ENCODE data around the gene PRUNE2. TPM values are rescaled to one million over a fixed set of nuclear protein-coding genes. Genes with fewer than 3 reads are reported as not detected.
"Not testable (repeated sequence)": the region's sequence is repeated elsewhere in the genome, so short reads cannot be mapped to it uniquely, and the experiment has no call there.

PRUNE2 gene, protein sequence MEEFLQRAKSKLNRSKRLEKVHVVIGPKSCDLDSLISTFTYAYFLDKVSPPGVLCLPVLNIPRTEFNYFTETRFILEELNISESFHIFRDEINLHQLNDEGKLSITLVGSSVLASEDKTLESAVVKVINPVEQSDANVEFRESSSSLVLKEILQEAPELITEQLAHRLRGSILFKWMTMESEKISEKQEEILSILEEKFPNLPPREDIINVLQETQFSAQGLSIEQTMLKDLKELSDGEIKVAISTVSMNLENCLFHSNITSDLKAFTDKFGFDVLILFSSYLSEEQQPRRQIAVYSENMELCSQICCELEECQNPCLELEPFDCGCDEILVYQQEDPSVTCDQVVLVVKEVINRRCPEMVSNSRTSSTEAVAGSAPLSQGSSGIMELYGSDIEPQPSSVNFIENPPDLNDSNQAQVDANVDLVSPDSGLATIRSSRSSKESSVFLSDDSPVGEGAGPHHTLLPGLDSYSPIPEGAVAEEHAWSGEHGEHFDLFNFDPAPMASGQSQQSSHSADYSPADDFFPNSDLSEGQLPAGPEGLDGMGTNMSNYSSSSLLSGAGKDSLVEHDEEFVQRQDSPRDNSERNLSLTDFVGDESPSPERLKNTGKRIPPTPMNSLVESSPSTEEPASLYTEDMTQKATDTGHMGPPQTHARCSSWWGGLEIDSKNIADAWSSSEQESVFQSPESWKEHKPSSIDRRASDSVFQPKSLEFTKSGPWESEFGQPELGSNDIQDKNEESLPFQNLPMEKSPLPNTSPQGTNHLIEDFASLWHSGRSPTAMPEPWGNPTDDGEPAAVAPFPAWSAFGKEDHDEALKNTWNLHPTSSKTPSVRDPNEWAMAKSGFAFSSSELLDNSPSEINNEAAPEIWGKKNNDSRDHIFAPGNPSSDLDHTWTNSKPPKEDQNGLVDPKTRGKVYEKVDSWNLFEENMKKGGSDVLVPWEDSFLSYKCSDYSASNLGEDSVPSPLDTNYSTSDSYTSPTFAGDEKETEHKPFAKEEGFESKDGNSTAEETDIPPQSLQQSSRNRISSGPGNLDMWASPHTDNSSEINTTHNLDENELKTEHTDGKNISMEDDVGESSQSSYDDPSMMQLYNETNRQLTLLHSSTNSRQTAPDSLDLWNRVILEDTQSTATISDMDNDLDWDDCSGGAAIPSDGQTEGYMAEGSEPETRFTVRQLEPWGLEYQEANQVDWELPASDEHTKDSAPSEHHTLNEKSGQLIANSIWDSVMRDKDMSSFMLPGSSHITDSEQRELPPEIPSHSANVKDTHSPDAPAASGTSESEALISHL (N-terminal part only)
- total RNA-seq (not detected), total RNA-seq (0 to 0.86 (median 0.04) reads per million in 172 experiments)
- 0.85 TPM for polyA plus RNA-seq (2013, experiment 1 of 2)
- 0.79 TPM for polyA plus RNA-seq (2013, experiment 2 of 2)

GRCh38 chr9:76905791-76906646, at the start of gene PRUNE2:
Gene PRUNE2 (minus strand): TSS chr9:76906114. CDS start chr9:76905963, 151 bp downstream.
- Mint-ChIP-seq H3K9me3 (no peaks in the 10 kb centered on the region), H3K27ac (no peak within 1 kb of the TSS), H3K4me1 (ENCODE audit: low read depth) (no peaks in the 10 kb centered on the region), H3K27me3 (peaks cover 74% of the 10 kb centered on the region), H3K36me3 (ENCODE audit: low read depth) (no peaks in the 10 kb centered on the region), H3K4me3 (no peak within 1 kb of the TSS)
- Histone ChIP-seq H3K4me3 (ENCODE audit: low read length) (no peak within 1 kb of the TSS), H3K27me3 (ENCODE audit: control insufficient read depth in 1 of 2, insufficient read depth in 2 of 2, low read length in 2 of 2) (peaks cover 8 to 22% of the 10 kb centered on the region in 2 experiments), H3K36me3 (ENCODE audit: insufficient read depth, low read length) (no peaks in the 10 kb centered on the region), H3K9me3 (ENCODE audit: control insufficient read depth in 1 of 2, insufficient read depth in 1 of 2, low read length in 2 of 2) (peaks cover 0 to 4% of the 10 kb centered on the region in 2 experiments), H3K4me1 (ENCODE audit: insufficient read depth, low read length) (peaks cover 2% of the 10 kb centered on the region), H3K27ac (ENCODE audit: low read depth in 1 of 2, low read length in 2 of 2) (no peak within 1 kb of the TSS)
- POLR2A ChIA-PET: no interaction called here
- DNase-seq (no peak), ATAC-seq (ENCODE audit: poor library complexity) (no peak)
- CTCF ChIA-PET: no interaction called here
- TF ChIP-seq, protein P1, sequence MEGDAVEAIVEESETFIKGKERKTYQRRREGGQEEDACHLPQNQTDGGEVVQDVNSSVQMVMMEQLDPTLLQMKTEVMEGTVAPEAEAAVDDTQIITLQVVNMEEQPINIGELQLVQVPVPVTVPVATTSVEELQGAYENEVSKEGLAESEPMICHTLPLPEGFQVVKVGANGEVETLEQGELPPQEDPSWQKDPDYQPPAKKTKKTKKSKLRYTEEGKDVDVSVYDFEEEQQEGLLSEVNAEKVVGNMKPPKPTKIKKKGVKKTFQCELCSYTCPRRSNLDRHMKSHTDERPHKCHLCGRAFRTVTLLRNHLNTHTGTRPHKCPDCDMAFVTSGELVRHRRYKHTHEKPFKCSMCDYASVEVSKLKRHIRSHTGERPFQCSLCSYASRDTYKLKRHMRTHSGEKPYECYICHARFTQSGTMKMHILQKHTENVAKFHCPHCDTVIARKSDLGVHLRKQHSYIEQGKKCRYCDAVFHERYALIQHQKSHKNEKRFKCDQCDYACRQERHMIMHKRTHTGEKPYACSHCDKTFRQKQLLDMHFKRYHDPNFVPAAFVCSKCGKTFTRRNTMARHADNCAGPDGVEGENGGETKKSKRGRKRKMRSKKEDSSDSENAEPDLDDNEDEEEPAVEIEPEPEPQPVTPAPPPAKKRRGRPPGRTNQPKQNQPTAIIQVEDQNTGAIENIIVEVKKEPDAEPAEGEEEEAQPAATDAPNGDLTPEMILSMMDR (IDR thresholded peaks at IDR 0.05): no peak
- intact Hi-C loops (cut with DNase I, micrococcal nuclease): no loop called here

- intact Hi-C loops (cut with DNase I, micrococcal nuclease); H3K36me3 ChIP-seq (ENCODE audit: insufficient read depth, low read length); H3K9me3 Mint-ChIP-seq; H3K27me3 ChIP-seq (ENCODE audit: control insufficient read depth in 1 of 2, insufficient read depth in 2 of 2, low read length in 2 of 2); H3K27ac Mint-ChIP-seq; H3K4me3 ChIP-seq (ENCODE audit: low read length); H3K27ac ChIP-seq (ENCODE audit: low read depth in 1 of 2, low read length in 2 of 2); DNase-seq; H3K36me3 Mint-ChIP-seq (ENCODE audit: low read depth); H3K4me3 Mint-ChIP-seq; CTCF ChIA-PET; H3K4me1 Mint-ChIP-seq (ENCODE audit: low read depth); POLR2A ChIA-PET; ATAC-seq (ENCODE audit: poor library complexity); H3K4me1 ChIP-seq (ENCODE audit: insufficient read depth, low read length); H3K9me3 ChIP-seq (ENCODE audit: control insufficient read depth in 1 of 2, insufficient read depth in 1 of 2, low read length in 2 of 2): not testable (repeated sequence)
- peaks cover 12% of the 10 kb centered on the region for H3K27me3 Mint-ChIP-seq
Measured at GRCh38 chr9:76955406-76955805, 49.5 kb upstream of the PRUNE2 start.

DNA sequence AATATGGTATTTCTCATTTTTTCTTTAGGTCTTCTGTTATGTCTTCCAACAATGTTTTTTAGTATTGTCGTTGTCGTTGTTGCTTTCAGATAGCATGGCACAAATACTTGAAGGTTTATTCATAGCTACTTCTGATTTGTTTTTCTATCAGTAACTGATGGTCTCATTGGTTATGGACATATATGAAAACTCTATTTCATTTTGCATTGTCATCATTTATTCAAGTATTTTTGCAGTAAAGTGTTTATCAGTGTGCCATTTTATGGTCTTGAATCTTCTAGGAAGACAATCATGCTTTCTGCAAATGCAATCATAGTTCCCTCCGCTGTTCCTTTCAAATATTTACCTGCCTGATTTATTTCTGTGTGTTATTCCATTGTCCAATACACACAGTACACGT, 44.0 kb upstream of the PRUNE2 start:
- Histone ChIP-seq H3K36me3 (ENCODE audit: insufficient read depth, low read length) (no peaks in the 10 kb centered on the region), H3K4me3 (ENCODE audit: low read length) (no peak overlapping the region), H3K4me1 (ENCODE audit: insufficient read depth, low read length) (no peaks in the 10 kb centered on the region), H3K27ac (ENCODE audit: low read depth in 1 of 2, low read length in 2 of 2) (no peak overlapping the region), H3K27me3 (ENCODE audit: control insufficient read depth in 1 of 2, insufficient read depth in 2 of 2, low read length in 2 of 2) (peaks cover 0 to 2% of the 10 kb centered on the region in 2 experiments), H3K9me3 (ENCODE audit: control insufficient read depth in 1 of 2, insufficient read depth in 1 of 2, low read length in 2 of 2) (peaks cover 0 to 3% of the 10 kb centered on the region in 2 experiments)
- intact Hi-C loops (cut with DNase I, micrococcal nuclease): no loop called here
- POLR2A ChIA-PET: no interaction called here
- Mint-ChIP-seq H3K4me1 (ENCODE audit: low read depth) (no peaks in the 10 kb centered on the region), H3K4me3 (no peak overlapping the region), H3K36me3 (ENCODE audit: low read depth) (no peaks in the 10 kb centered on the region), H3K27ac (no peak overlapping the region), H3K9me3 (no peaks in the 10 kb centered on the region), H3K27me3 (peaks cover 13% of the 10 kb centered on the region)
- TF ChIP-seq, protein P1 (IDR thresholded peaks at IDR 0.05): no peak
- DNase-seq (no peak), ATAC-seq (ENCODE audit: poor library complexity) (no peak)
- CTCF ChIA-PET: no interaction called here
